ENCODE measurements around the gene DDIT4.
"Not testable (repeated sequence)": the region's sequence is repeated elsewhere in the genome, so short reads cannot be mapped to it uniquely, and the experiment has no call there.

DDIT4 gene

GRCh38 chr10:72267819-72268399 lies 5.8 kb upstream of the DDIT4 start:
- no peak for DNase-seq

GRCh38 chr10:72268475-72269200 lies 5.1 kb upstream of the DDIT4 start:
- DNase-seq = not testable (repeated sequence)

- no peak for DNase-seq
Measured at GRCh38 chr10:72270607-72271281, 3.0 kb upstream of the DDIT4 start.

- peak; percentile 50 to 95 (median 90) for DNase-seq
Measured at GRCh38 chr10:72272689-72273409, 875 bp upstream of the DDIT4 start.

GRCh38 chr10:72274213-72274729 lies 547 bp downstream of the DDIT4 start:
- peak in 5 of 14 donors; percentile 55 to 82 (median 77) for DNase-seq

GRCh38 chr10:72274730-72275350 lies 1.1 kb downstream of the DDIT4 start:
- DNase-seq = peak in 12 of 14 donors; percentile 35 to 81 (median 70)

- peak in 4 of 14 donors; percentile 58 to 81 (median 72) for DNase-seq
Measured at GRCh38 chr10:72275351-72276012, 1.8 kb downstream of the DDIT4 start.

- DNase-seq = peak in 4 of 14 donors; percentile 50 to 69 (median 58)
Measured at GRCh38 chr10:72276013-72276387, 2.3 kb downstream of the DDIT4 start.

GRCh38 chr10:72276421-72277339 lies 3.0 kb downstream of the DDIT4 start:
- peak in 3 of 14 donors; percentile 35 to 53 (median 39) for DNase-seq

GRCh38 chr10:72277340-72277995 lies 3.7 kb downstream of the DDIT4 start:
- no peak for DNase-seq

GRCh38 chr10:72277996-72278667 lies 4.4 kb downstream of the DDIT4 start:
- no peak for DNase-seq

GRCh38 chr10:72278668-72279393 lies 5.1 kb downstream of the DDIT4 start:
- DNase-seq = no peak

- DNase-seq = not testable (repeated sequence)
Measured at GRCh38 chr10:72279587-72279986, 5.9 kb downstream of the DDIT4 start.

- DNase-seq = no peak
Measured at GRCh38 chr10:72283131-72283530, 9.4 kb downstream of the DDIT4 start.

GRCh38 chr10:72285972-72286521 lies 12.3 kb downstream of the DDIT4 start:
- no peak for DNase-seq

- no peak for DNase-seq
Measured at GRCh38 chr10:72291019-72291532, 17.4 kb downstream of the DDIT4 start.

- no peak for DNase-seq
Measured at GRCh38 chr10:72292223-72292691, 18.5 kb downstream of the DDIT4 start.
